Keratinocyte (primary cell): Measurements from ENCODE around the gene ARID5B. TPM values are rescaled to one million over a fixed set of nuclear protein-coding genes. Genes with fewer than 3 reads are reported as not detected.

ENCODE experiments used
- DNase-seq: peaks from one replicate; pipeline ENCODE4 v3.0.0-alpha.2; 2011; ENCODE audit warnings: low read depth, missing footprints, low spot score
- FAIRE-seq: peaks from 2 replicates; lab custom pipeline; 2011; peaks lifted over from hg19 to GRCh38; lab: Jason Lieb, UNC
- H2AFZ ChIP-seq: 2 replicates; pipeline ENCODE4 v1.6.0; 2012; ENCODE audit warnings: low read length, control low read depth, inconsistent platforms; ENCODE audit not compliant: control insufficient read depth
- H3K27ac ChIP-seq: 2 replicates; pipeline ENCODE4 v1.5.1; 2011; ENCODE audit warnings: low read length; ENCODE audit not compliant: control insufficient read depth, insufficient read depth
- H3K27me3 ChIP-seq: 3 replicates; pipeline ENCODE4 v1.6.0; 2011; ENCODE audit warnings: low read length; ENCODE audit not compliant: control insufficient read depth, insufficient read depth; ENCODE audit errors: extremely low read depth
- H3K36me3 ChIP-seq, 2 experiments: 2 replicates in 1 of 2; 3 replicates in 1 of 2; pipeline ENCODE4 v1.5.1; 2011; ENCODE audit warnings: low read length in 2 of 2, mild to moderate bottlenecking in 1 of 2; ENCODE audit not compliant: control insufficient read depth in 2 of 2, insufficient read depth in 2 of 2; ENCODE audit errors: extremely low read depth in 1 of 2
- H3K4me1 ChIP-seq: 3 replicates; pipeline ENCODE4 v1.5.1; 2011; ENCODE audit warnings: low read length; ENCODE audit not compliant: control insufficient read depth, insufficient read depth; ENCODE audit errors: extremely low read depth
- H3K4me2 ChIP-seq: 3 replicates; pipeline ENCODE4 v1.6.0; 2011; ENCODE audit warnings: low read depth, low read length; ENCODE audit not compliant: control insufficient read depth, insufficient read depth; ENCODE audit errors: extremely low read depth
- H3K4me3 ChIP-seq, 3 experiments: fragments of 200-600 bp in 1 of 3; sonication (generic) in 1 of 3; 2 replicates in 2 of 3; 3 replicates in 1 of 3; pipeline ENCODE4 v1.5.1; 2011 to 2016; ENCODE audit warnings: low read length in 3 of 3, mild to moderate bottlenecking in 3 of 3, control low read depth in 2 of 3, inconsistent platforms in 1 of 3, low read depth in 1 of 3, mixed read lengths in 1 of 3, mixed run types in 1 of 3, moderate library complexity in 1 of 3; ENCODE audit not compliant: control insufficient read depth in 2 of 3, insufficient read depth in 2 of 3; ENCODE audit errors: extremely low read depth in 1 of 3
- H3K79me2 ChIP-seq: 2 replicates; pipeline ENCODE4 v1.6.0; 2012; ENCODE audit warnings: low read length; ENCODE audit not compliant: control insufficient read depth, insufficient read depth
- H3K9ac ChIP-seq: 3 replicates; pipeline ENCODE4 v1.6.0; 2011; ENCODE audit warnings: low read length; ENCODE audit not compliant: control insufficient read depth, insufficient read depth; ENCODE audit errors: extremely low read depth
- H3K9me1 ChIP-seq: 3 replicates; pipeline ENCODE4 v1.6.0; 2011; ENCODE audit warnings: low read length; ENCODE audit not compliant: control insufficient read depth, insufficient read depth; ENCODE audit errors: extremely low read depth
- H3K9me3 ChIP-seq: 2 replicates; pipeline ENCODE4 v1.5.1; 2012; ENCODE audit warnings: low read depth, low read length; ENCODE audit not compliant: control insufficient read depth
- H4K20me1 ChIP-seq: 3 replicates; pipeline ENCODE4 v1.6.0; 2011; ENCODE audit warnings: low read length; ENCODE audit not compliant: control insufficient read depth, insufficient read depth; ENCODE audit errors: extremely low read depth
- CTCF ChIP-seq, 3 experiments: IDR thresholded peaks in 1 of 3; conservative IDR thresholded peaks in 1 of 3; optimal IDR thresholded peaks in 1 of 3; 2 replicates in 2 of 3; 3 replicates in 1 of 3; pipeline versions ENCODE3 to v1.5.1; 2011; ENCODE audit warnings: low read length in 3 of 3, mild to moderate bottlenecking in 3 of 3, moderate library complexity in 2 of 3, control low read depth in 1 of 3, inconsistent platforms in 1 of 3; ENCODE audit not compliant: insufficient read depth in 2 of 3; ENCODE audit errors: extremely low read depth in 1 of 3
- EZH2 ChIP-seq: IDR thresholded peaks from one replicate; pipeline ENCODE4 v1.6.1; 2012; ENCODE audit warnings: inconsistent platforms, mild to moderate bottlenecking, low read length, moderate library complexity
- dilution Hi-C: fragments of 300-500 bp; cut with MboI; formaldehyde crosslinking; loops from one replicate; pipeline ENCODE4 v1.7.0; 2020; ENCODE audit warnings: low sequenced_read_pairs; ENCODE audit not compliant: extremely low pct_ligation_motif_present
- polyA plus RNA-seq, 5 experiments: library from polyadenylated mRNA; depleted of rRNA in 3 of 5; stranded (reverse) in 3 of 5; stranded (forward) in 1 of 5; unstranded in 1 of 5; fragments of >200 nt; gene quantifications; 1 replicate in 1 of 5; 2 replicates in 3 of 5; 3 replicates in 1 of 5; pipeline versions ENCODE4 v1.2.1 to v1.2.3, GENCODE V29; 2011 to 2012; ENCODE audit warnings: missing spikeins in 2 of 5, low read depth in 1 of 5, low replicate concordance in 1 of 5

Gene ARID5B
- polyA plus RNA-seq, 1 donor (not counting 4 experiments of a cell fraction or from before 2014, with no cell fraction given): 7.0 TPM

GRCh38 chr10:62087329-62087728 is 185.8 kb downstream of the ARID5B start:
- H3K9me1 ChIP-seq: no peaks in the 10 kb centered on the region
- FAIRE-seq (no peak), DNase-seq (no peak)
- H3K27me3 ChIP-seq: no peaks in the 10 kb centered on the region
- no peak overlapping the region for H3K4me3 ChIP-seq
- dilution Hi-C loops: no loop called here
- H3K9ac ChIP-seq: no peak overlapping the region
- no peak overlapping the region for H2AFZ ChIP-seq
- peaks cover 11 to 15% of the 10 kb centered on the region in 2 experiments for H3K36me3 ChIP-seq
- TF ChIP-seq CTCF (optimal IDR thresholded peaks at IDR 0.05 in 1 of 3, IDR thresholded peaks at IDR 0.05 in 1 of 3, conservative IDR thresholded peaks at IDR 0.05 in 1 of 3; ENCODE audit: extremely low read depth in 1 of 3, insufficient read depth in 2 of 3, low read length in 3 of 3) (no peak), EZH2 (no peak)
- peaks cover 30% of the 10 kb centered on the region for H3K4me1 ChIP-seq
- H3K4me2 ChIP-seq: no peak overlapping the region
- H3K79me2 ChIP-seq: peaks cover 1% of the 10 kb centered on the region
- no peaks in the 10 kb centered on the region for H4K20me1 ChIP-seq
- no peak overlapping the region for H3K27ac ChIP-seq
- no peaks in the 10 kb centered on the region for H3K9me3 ChIP-seq

GRCh38 chr10:62088786-62089185 is 187.3 kb downstream of the ARID5B start:
- DNase-seq (no peak), FAIRE-seq (no peak)
- H3K79me2 ChIP-seq: peaks cover 1% of the 10 kb centered on the region
- no peaks in the 10 kb centered on the region for H3K9me1 ChIP-seq
- no peak overlapping the region for H3K4me2 ChIP-seq
- no peak overlapping the region for H2AFZ ChIP-seq
- H3K9me3 ChIP-seq: no peaks in the 10 kb centered on the region
- H4K20me1 ChIP-seq: no peaks in the 10 kb centered on the region
- no peak overlapping the region for H3K9ac ChIP-seq
- peaks cover 17 to 24% of the 10 kb centered on the region in 2 experiments for H3K36me3 ChIP-seq
- no peaks in the 10 kb centered on the region for H3K27me3 ChIP-seq
- no peak overlapping the region for H3K27ac ChIP-seq
- H3K4me3 ChIP-seq: no peak overlapping the region
- dilution Hi-C loops: no loop called here
- peaks cover 17% of the 10 kb centered on the region for H3K4me1 ChIP-seq
- TF ChIP-seq CTCF (optimal IDR thresholded peaks at IDR 0.05 in 1 of 3, IDR thresholded peaks at IDR 0.05 in 1 of 3, conservative IDR thresholded peaks at IDR 0.05 in 1 of 3; ENCODE audit: extremely low read depth in 1 of 3, insufficient read depth in 2 of 3, low read length in 3 of 3): no peak
- TF ChIP-seq EZH2: no peak
